Calu3 (cell line): ENCODE data around the gene MARVELD3. TPM values are rescaled to one million over a fixed set of nuclear protein-coding genes. Genes with fewer than 3 reads are reported as not detected.

Experiments used
- BruUV-seq: library from RNA; stranded (reverse); fragments of 400-500 nt; replicated peaks from 2 replicates; lab custom pipeline; 2021; lab: Mats Ljungman, UMichigan
- CTCF ChIA-PET: fragments of 300-600 bp; sonication (Branson Sonifier 250); formaldehyde crosslinking; loops from one replicate; lab custom pipeline; 2022; ENCODE audit warnings: antibody characterized with exemption; lab: Charles Lee
- DNase-seq: peaks from one replicate; pipeline ENCODE4 v3.0.0; 2022
- H3K27ac Mint-ChIP-seq: one replicate; pipeline ENCODE4 v1.8.0; 2022; ENCODE audit warnings: mixed read lengths; ENCODE audit not compliant: unreplicated experiment
- H3K27me3 Mint-ChIP-seq: one replicate; pipeline ENCODE4 v1.8.0; 2022; ENCODE audit warnings: mixed read lengths; ENCODE audit not compliant: unreplicated experiment
- H3K36me3 Mint-ChIP-seq: one replicate; pipeline ENCODE4 v1.8.0; 2022; ENCODE audit warnings: mild to moderate bottlenecking, moderate library complexity, mixed read lengths; ENCODE audit not compliant: insufficient read depth, unreplicated experiment
- H3K4me1 Mint-ChIP-seq: one replicate; pipeline ENCODE4 v1.8.0; 2022; ENCODE audit warnings: mild to moderate bottlenecking, low read depth, mixed read lengths; ENCODE audit not compliant: unreplicated experiment
- H3K4me3 Mint-ChIP-seq: one replicate; pipeline ENCODE4 v1.8.0; 2022; ENCODE audit warnings: mild to moderate bottlenecking, low read depth, moderate library complexity, mixed read lengths; ENCODE audit not compliant: unreplicated experiment
- H3K9me3 Mint-ChIP-seq: one replicate; pipeline ENCODE4 v1.8.0; 2022; ENCODE audit warnings: low read depth, mixed read lengths; ENCODE audit not compliant: unreplicated experiment
- CTCF ChIP-seq: fragments of 200-600 bp; IDR thresholded peaks from one replicate; pipeline ENCODE4 v1.8.0; 2022; ENCODE audit warnings: antibody characterized with exemption; ENCODE audit not compliant: unreplicated experiment
- intact Hi-C: fragments of 100-400 bp; cut with micrococcal nuclease; formaldehyde crosslinking; loops from one replicate; pipeline ENCODE4 v1.10.0; 2022; ENCODE audit not compliant: unreplicated experiment
- total RNA-seq: library from RNA; stranded (reverse); gene quantifications from 2 replicates; pipeline ENCODE4 v1.2.3, GENCODE V29; 2022

MARVELD3 gene
- total RNA-seq, 1 experiment from 2014 or later: 38.4 TPM

GRCh38 chr16:71618429-71618828 is 7.6 kb upstream of the MARVELD3 start:
- no TSS peak for BruUV-seq
- Mint-ChIP-seq H3K27me3 (peaks cover 13% of the 10 kb centered on the region), H3K27ac (no peak overlapping the region), H3K4me1 (no peaks in the 10 kb centered on the region), H3K9me3 (peaks cover 2% of the 10 kb centered on the region), H3K4me3 (no peak overlapping the region), H3K36me3 (no peaks in the 10 kb centered on the region)
- CTCF ChIA-PET: interaction anchor here (0.7 kb wide), 1 partner anchor 27 kb away, joined by 4 read pairs; no protein-coding TSS in a partner anchor
- no peak for DNase-seq
- intact Hi-C loops: no loop called here
- no peak for TF ChIP-seq CTCF

- no peak for DNase-seq
- no peak overlapping the region for H3K27ac Mint-ChIP-seq
- H3K4me1 Mint-ChIP-seq: no peaks in the 10 kb centered on the region
- CTCF ChIA-PET: no interaction called here
- H3K27me3 Mint-ChIP-seq: peaks cover 13% of the 10 kb centered on the region
- H3K9me3 Mint-ChIP-seq: peaks cover 2% of the 10 kb centered on the region
- no TSS peak for BruUV-seq
- TF ChIP-seq CTCF: no peak
- no peak overlapping the region for H3K4me3 Mint-ChIP-seq
- intact Hi-C loops: no loop called here
- peaks cover 14% of the 10 kb centered on the region for H3K36me3 Mint-ChIP-seq
These were observed 3.9 kb upstream of the MARVELD3 start for GRCh38 chr16:71622088-71622487.

DNA sequence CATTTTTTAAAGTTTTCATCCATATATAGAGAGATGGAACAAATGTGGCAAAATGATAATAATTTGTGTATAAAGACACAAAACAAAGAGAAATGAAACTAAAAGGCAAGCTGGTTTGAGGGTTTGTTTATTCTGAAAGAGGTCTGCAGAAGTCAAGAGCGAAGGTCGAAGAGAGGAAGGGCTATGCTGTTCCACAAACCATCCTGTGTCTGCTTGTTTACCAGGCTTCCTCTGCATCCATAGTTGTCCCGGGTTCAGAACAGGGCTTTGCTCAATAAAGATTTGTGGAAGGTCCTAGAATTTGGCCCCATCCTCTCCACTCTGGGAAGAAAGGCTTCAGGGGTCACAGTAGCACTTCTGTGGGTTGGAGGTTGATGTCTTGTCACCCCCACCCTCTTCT is 2.4 kb upstream of the MARVELD3 start:
- no peak for DNase-seq
- no TSS peak for BruUV-seq
- Mint-ChIP-seq H3K27me3 (peaks cover 13% of the 10 kb centered on the region), H3K9me3 (peaks cover 2% of the 10 kb centered on the region), H3K4me3 (no peak overlapping the region), H3K4me1 (peaks cover 7% of the 10 kb centered on the region), H3K36me3 (peaks cover 23% of the 10 kb centered on the region), H3K27ac (no peak overlapping the region)
- CTCF ChIA-PET: no interaction called here
- intact Hi-C loops: no loop called here
- no peak for TF ChIP-seq CTCF

- Mint-ChIP-seq H3K27ac (peak overlapping the region; percentile 56), H3K4me1 (peaks cover 13% of the 10 kb centered on the region), H3K4me3 (no peak overlapping the region), H3K9me3 (no peaks in the 10 kb centered on the region), H3K27me3 (no peaks in the 10 kb centered on the region), H3K36me3 (peaks cover 34% of the 10 kb centered on the region)
- BruUV-seq: no TSS peak
- no peak for DNase-seq
- intact Hi-C loops: no loop called here
- CTCF ChIA-PET: interaction anchor here (0.7 to 1.0 kb wide), 7 partner anchors 10 to 1057 kb away, joined by 3 to 15 read pairs (median 4); no protein-coding TSS in a partner anchor
- no peak for TF ChIP-seq CTCF
These were observed 702 bp upstream of the MARVELD3 start for GRCh38 chr16:71625113-71625850.
